GM23338 (cell line): ENCODE results near the gene VWC2. TPM values are rescaled to one million over a fixed set of nuclear protein-coding genes. Genes with fewer than 3 reads are reported as not detected.

Experiments
- ATAC-seq: fragments of 200-7000 bp; cut with Tn5 transposase; 3 replicates; pipeline ENCODE4 v1.9.1; 2020
- DNase-seq: peaks from one replicate; pipeline ENCODE4 v3.0.0-alpha.2; 2015; ENCODE audit warnings: low spot score
- H2AFZ ChIP-seq: fragments of 200-600 bp; sonication (generic); 2 replicates; pipeline ENCODE4 v1.8.0; 2016; ENCODE audit warnings: antibody characterized with exemption, mild to moderate bottlenecking, moderate library complexity
- H3F3A ChIP-seq: fragments of 200-600 bp; sonication (generic); replicated peaks from 2 replicates; pipeline ENCODE4 v1.8.0; 2017; ENCODE audit warnings: antibody characterized with exemption, mixed run types, low read depth
- H3K27ac ChIP-seq: fragments of 200-600 bp; sonication (generic); 2 replicates; pipeline ENCODE4 v1.6.1; 2016; ENCODE audit warnings: low read depth
- H3K27me3 ChIP-seq: fragments of 200-600 bp; sonication (generic); 2 replicates; pipeline ENCODE4 v1.8.0; 2016; ENCODE audit warnings: mild to moderate bottlenecking, mixed run types, moderate library complexity; ENCODE audit not compliant: insufficient read depth
- H3K36me3 ChIP-seq: fragments of 200-600 bp; sonication (generic); 2 replicates; pipeline ENCODE4 v1.8.0; 2016; ENCODE audit warnings: mild to moderate bottlenecking; ENCODE audit not compliant: insufficient read depth
- H3K4me1 ChIP-seq: fragments of 200-600 bp; sonication (generic); 2 replicates; pipeline ENCODE4 v1.8.0; 2016; ENCODE audit warnings: mild to moderate bottlenecking, moderate library complexity; ENCODE audit not compliant: insufficient read depth
- H3K4me2 ChIP-seq: fragments of 200-600 bp; sonication (generic); 2 replicates; pipeline ENCODE4 v1.7.1; 2017; ENCODE audit warnings: mixed run types
- H3K4me3 ChIP-seq: fragments of 200-600 bp; sonication (generic); 2 replicates; pipeline ENCODE4 v1.6.1; 2016; ENCODE audit warnings: mixed run types
- H3K79me2 ChIP-seq: fragments of 200-600 bp; sonication (generic); replicated peaks from 2 replicates; pipeline ENCODE4 v1.8.0; 2017; ENCODE audit warnings: mild to moderate bottlenecking; ENCODE audit not compliant: insufficient read depth
- H3K9me2 ChIP-seq: fragments of 200-600 bp; sonication (generic); 2 replicates; pipeline ENCODE4 v1.8.0; 2017; ENCODE audit not compliant: insufficient read depth
- H4K20me1 ChIP-seq: fragments of 200-600 bp; sonication (generic); replicated peaks from 2 replicates; pipeline ENCODE4 v1.8.0; 2017; ENCODE audit warnings: mild to moderate bottlenecking; ENCODE audit not compliant: insufficient read depth
- H3K27ac Mint-ChIP-seq: 2 replicates; pipeline ENCODE4 v1.8.0; 2020; ENCODE audit warnings: inconsistent platforms, mild to moderate bottlenecking, moderate library complexity, mixed read lengths
- H3K27me3 Mint-ChIP-seq: 3 replicates; pipeline ENCODE4 v1.8.0; 2022; ENCODE audit warnings: low read depth, mild to moderate bottlenecking, moderate library complexity, mixed read lengths, inconsistent platforms; ENCODE audit not compliant: insufficient read depth, poor library complexity
- H3K36me3 Mint-ChIP-seq: 3 replicates; pipeline ENCODE4 v1.8.0; 2021; ENCODE audit warnings: low read depth, mild to moderate bottlenecking, inconsistent platforms, moderate library complexity, mixed read lengths
- H3K4me1 Mint-ChIP-seq: 3 replicates; pipeline ENCODE4 v1.8.0; 2020; ENCODE audit warnings: mild to moderate bottlenecking, inconsistent platforms, mixed read lengths
- H3K4me3 Mint-ChIP-seq: 3 replicates; pipeline ENCODE4 v1.8.0; 2021; ENCODE audit warnings: moderate library complexity, mild to moderate bottlenecking, inconsistent platforms, mixed read lengths
- H3K9me3 Mint-ChIP-seq: 3 replicates; pipeline ENCODE4 v1.8.0; 2020; ENCODE audit warnings: moderate library complexity, mild to moderate bottlenecking, inconsistent platforms, mixed read lengths
- CREB1 ChIP-seq: fragments of 250-450 bp; sonication (Bioruptor Pico); IDR thresholded peaks from 2 replicates; pipeline ENCODE4 v1.5.0; 2020; ENCODE audit warnings: low read depth, mild to moderate bottlenecking, moderate library complexity
- EZH2 ChIP-seq: fragments of 200-600 bp; sonication (generic); IDR thresholded peaks from one replicate; pipeline ENCODE4 v1.8.0; 2017; ENCODE audit warnings: antibody characterized with exemption, mild to moderate bottlenecking, low read depth; ENCODE audit not compliant: unreplicated experiment
- EZH2phosphoT487 ChIP-seq: fragments of 200-600 bp; sonication (generic); IDR thresholded peaks from one replicate; pipeline ENCODE4 v1.8.1; 2018; ENCODE audit warnings: antibody characterized with exemption; ENCODE audit not compliant: unreplicated experiment
- JUNB ChIP-seq: IDR thresholded peaks from one replicate; pipeline ENCODE4 v1.6.1; 2016; ENCODE audit warnings: antibody characterized with exemption; ENCODE audit not compliant: unreplicated experiment
- NANOG ChIP-seq: IDR thresholded peaks from 2 replicates; pipeline ENCODE4 v1.6.1; 2016; ENCODE audit warnings: antibody characterized with exemption, borderline replicate concordance
- POLR2AphosphoS5 ChIP-seq: IDR thresholded peaks from 2 replicates; pipeline ENCODE4 v1.6.1; 2016; ENCODE audit warnings: antibody characterized with exemption, low read depth
- STAT1 ChIP-seq: IDR thresholded peaks from one replicate; pipeline ENCODE4 v1.6.1; 2016; ENCODE audit warnings: antibody characterized with exemption; ENCODE audit not compliant: unreplicated experiment
- ZNF114 ChIP-seq: fragments of 250-450 bp; sonication (Bioruptor Pico); IDR thresholded peaks from 2 replicates; pipeline ENCODE4 v1.5.0; 2020; ENCODE audit warnings: mild to moderate bottlenecking, moderate library complexity
- ZNF331 ChIP-seq: fragments of 250-450 bp; sonication (Bioruptor Pico); IDR thresholded peaks from 2 replicates; pipeline ENCODE4 v1.5.0; 2020; ENCODE audit warnings: low read depth, mild to moderate bottlenecking, moderate library complexity
- polyA plus RNA-seq: library from polyadenylated mRNA; unstranded; fragments of >200 nt; fragmentation: Nextera tagmentation; extraction: Ambion mirVana; gene quantifications from 2 replicates; pipeline ENCODE4 v1.2.1, GENCODE V29; 2016
- total RNA-seq: library from RNA; depleted of rRNA; stranded (reverse); fragments of >200 nt; shearing (Covaris generic); gene quantifications from 2 replicates; pipeline ENCODE4 v1.2.3, GENCODE V29; 2014
- TF ChIP-seq, protein P1 (sequence below): IDR thresholded peaks from one replicate; pipeline ENCODE4 v1.6.1; 2018; ENCODE audit warnings: antibody characterized with exemption; ENCODE audit not compliant: unreplicated experiment
- TF ChIP-seq, protein P2 (sequence below): IDR thresholded peaks from 2 replicates; pipeline ENCODE4 v1.6.1; 2016; ENCODE audit warnings: antibody characterized with exemption
- TF ChIP-seq, protein P3 (sequence below), 2 experiments: fragments of 200-600 bp in 1 of 2; sonication (generic) in 1 of 2; conservative IDR thresholded peaks; 2 replicates each; pipeline versions ENCODE4 v1.5.1 to v1.6.1; 2016 to 2017; ENCODE audit warnings: antibody characterized with exemption in 2 of 2, low read depth in 2 of 2, mild to moderate bottlenecking in 2 of 2, moderate library complexity in 1 of 2
- TF ChIP-seq, protein P4 (sequence below): fragments of 250-450 bp; sonication (Bioruptor Pico); IDR thresholded peaks from 2 replicates; pipeline ENCODE4 v1.5.0; 2020; ENCODE audit warnings: mild to moderate bottlenecking, moderate library complexity

The VWC2 gene
- total and polyA plus RNA-seq, 2 experiments from 2014 or later = 0.15 to 0.45 TPM

DNA sequence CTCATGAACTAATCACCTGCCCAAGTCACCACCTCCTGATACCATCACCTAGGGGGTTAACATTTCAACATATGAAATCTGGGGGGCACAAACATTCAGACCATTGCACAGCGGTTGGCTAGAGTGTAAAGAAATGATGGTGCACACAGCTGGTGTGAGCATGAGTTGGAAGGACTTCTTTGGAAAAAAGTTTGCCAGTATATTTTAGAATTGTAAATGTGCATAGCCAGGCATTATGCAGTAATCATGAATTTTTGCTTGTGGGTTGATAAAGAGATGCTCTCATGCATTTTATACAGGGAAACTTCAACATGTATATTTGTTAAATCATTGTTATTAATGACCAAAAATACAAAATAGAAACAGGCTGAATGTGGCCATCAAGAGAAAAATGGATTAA lies 100.0 kb downstream of the VWC2 start (continued):
- TF ChIP-seq, protein P1, sequence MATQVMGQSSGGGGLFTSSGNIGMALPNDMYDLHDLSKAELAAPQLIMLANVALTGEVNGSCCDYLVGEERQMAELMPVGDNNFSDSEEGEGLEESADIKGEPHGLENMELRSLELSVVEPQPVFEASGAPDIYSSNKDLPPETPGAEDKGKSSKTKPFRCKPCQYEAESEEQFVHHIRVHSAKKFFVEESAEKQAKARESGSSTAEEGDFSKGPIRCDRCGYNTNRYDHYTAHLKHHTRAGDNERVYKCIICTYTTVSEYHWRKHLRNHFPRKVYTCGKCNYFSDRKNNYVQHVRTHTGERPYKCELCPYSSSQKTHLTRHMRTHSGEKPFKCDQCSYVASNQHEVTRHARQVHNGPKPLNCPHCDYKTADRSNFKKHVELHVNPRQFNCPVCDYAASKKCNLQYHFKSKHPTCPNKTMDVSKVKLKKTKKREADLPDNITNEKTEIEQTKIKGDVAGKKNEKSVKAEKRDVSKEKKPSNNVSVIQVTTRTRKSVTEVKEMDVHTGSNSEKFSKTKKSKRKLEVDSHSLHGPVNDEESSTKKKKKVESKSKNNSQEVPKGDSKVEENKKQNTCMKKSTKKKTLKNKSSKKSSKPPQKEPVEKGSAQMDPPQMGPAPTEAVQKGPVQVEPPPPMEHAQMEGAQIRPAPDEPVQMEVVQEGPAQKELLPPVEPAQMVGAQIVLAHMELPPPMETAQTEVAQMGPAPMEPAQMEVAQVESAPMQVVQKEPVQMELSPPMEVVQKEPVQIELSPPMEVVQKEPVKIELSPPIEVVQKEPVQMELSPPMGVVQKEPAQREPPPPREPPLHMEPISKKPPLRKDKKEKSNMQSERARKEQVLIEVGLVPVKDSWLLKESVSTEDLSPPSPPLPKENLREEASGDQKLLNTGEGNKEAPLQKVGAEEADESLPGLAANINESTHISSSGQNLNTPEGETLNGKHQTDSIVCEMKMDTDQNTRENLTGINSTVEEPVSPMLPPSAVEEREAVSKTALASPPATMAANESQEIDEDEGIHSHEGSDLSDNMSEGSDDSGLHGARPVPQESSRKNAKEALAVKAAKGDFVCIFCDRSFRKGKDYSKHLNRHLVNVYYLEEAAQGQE = no peak
- TF ChIP-seq ZNF331 (CRISPR knock-in tag) (no peak), EZH2phosphoT487 (no peak), STAT1 (no peak), CREB1 (CRISPR knock-in tag) (no peak), NANOG (no peak), POLR2AphosphoS5 (no peak), EZH2 (no peak), JUNB (no peak)
- TF ChIP-seq, protein P2, sequence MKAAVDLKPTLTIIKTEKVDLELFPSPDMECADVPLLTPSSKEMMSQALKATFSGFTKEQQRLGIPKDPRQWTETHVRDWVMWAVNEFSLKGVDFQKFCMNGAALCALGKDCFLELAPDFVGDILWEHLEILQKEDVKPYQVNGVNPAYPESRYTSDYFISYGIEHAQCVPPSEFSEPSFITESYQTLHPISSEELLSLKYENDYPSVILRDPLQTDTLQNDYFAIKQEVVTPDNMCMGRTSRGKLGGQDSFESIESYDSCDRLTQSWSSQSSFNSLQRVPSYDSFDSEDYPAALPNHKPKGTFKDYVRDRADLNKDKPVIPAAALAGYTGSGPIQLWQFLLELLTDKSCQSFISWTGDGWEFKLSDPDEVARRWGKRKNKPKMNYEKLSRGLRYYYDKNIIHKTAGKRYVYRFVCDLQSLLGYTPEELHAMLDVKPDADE = no peak
- TF ChIP-seq, protein P3, sequence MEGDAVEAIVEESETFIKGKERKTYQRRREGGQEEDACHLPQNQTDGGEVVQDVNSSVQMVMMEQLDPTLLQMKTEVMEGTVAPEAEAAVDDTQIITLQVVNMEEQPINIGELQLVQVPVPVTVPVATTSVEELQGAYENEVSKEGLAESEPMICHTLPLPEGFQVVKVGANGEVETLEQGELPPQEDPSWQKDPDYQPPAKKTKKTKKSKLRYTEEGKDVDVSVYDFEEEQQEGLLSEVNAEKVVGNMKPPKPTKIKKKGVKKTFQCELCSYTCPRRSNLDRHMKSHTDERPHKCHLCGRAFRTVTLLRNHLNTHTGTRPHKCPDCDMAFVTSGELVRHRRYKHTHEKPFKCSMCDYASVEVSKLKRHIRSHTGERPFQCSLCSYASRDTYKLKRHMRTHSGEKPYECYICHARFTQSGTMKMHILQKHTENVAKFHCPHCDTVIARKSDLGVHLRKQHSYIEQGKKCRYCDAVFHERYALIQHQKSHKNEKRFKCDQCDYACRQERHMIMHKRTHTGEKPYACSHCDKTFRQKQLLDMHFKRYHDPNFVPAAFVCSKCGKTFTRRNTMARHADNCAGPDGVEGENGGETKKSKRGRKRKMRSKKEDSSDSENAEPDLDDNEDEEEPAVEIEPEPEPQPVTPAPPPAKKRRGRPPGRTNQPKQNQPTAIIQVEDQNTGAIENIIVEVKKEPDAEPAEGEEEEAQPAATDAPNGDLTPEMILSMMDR (conservative IDR thresholded peaks at IDR 0.05; ENCODE audit: low read depth in 2 of 2) = no peak

DNA sequence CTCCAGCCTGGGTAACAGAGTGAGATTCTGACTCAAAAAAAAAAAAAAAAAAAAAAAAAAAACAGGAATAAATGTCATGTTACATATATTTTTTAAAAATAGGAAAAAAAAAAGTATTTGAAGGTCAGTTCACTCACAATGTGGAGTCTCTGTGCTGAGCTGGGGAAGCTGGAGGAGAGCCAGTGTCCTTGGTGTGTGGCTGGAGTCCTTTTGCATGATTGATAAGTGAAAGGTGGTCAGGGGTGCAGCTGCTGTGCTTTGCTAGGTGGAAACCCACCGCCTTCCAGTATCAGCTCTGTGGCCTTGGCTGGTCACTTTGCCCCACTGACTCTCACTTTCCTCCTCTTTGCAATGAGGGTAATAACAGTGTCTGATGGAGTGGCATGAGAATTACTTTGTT lies 101.9 kb downstream of the VWC2 start:
- no peaks in the 10 kb centered on the region for H3K36me3 Mint-ChIP-seq
- Histone ChIP-seq H3K9me2 (no peaks in the 10 kb centered on the region), H4K20me1 (no peaks in the 10 kb centered on the region), H3K79me2 (no peaks in the 10 kb centered on the region), H3K27me3 (no peaks in the 10 kb centered on the region), H3K4me1 (no peaks in the 10 kb centered on the region), H3K4me2 (no peak overlapping the region), H3K4me3 (no peak overlapping the region), H3F3A (no peaks in the 10 kb centered on the region), H2AFZ (no peak overlapping the region), H3K27ac (no peak overlapping the region), H3K36me3 (no peaks in the 10 kb centered on the region)
- TF ChIP-seq NANOG (no peak), EZH2 (no peak), ZNF114 (CRISPR knock-in tag) (no peak), JUNB (no peak), STAT1 (no peak), EZH2phosphoT487 (no peak)
- TF ChIP-seq, protein P4, sequence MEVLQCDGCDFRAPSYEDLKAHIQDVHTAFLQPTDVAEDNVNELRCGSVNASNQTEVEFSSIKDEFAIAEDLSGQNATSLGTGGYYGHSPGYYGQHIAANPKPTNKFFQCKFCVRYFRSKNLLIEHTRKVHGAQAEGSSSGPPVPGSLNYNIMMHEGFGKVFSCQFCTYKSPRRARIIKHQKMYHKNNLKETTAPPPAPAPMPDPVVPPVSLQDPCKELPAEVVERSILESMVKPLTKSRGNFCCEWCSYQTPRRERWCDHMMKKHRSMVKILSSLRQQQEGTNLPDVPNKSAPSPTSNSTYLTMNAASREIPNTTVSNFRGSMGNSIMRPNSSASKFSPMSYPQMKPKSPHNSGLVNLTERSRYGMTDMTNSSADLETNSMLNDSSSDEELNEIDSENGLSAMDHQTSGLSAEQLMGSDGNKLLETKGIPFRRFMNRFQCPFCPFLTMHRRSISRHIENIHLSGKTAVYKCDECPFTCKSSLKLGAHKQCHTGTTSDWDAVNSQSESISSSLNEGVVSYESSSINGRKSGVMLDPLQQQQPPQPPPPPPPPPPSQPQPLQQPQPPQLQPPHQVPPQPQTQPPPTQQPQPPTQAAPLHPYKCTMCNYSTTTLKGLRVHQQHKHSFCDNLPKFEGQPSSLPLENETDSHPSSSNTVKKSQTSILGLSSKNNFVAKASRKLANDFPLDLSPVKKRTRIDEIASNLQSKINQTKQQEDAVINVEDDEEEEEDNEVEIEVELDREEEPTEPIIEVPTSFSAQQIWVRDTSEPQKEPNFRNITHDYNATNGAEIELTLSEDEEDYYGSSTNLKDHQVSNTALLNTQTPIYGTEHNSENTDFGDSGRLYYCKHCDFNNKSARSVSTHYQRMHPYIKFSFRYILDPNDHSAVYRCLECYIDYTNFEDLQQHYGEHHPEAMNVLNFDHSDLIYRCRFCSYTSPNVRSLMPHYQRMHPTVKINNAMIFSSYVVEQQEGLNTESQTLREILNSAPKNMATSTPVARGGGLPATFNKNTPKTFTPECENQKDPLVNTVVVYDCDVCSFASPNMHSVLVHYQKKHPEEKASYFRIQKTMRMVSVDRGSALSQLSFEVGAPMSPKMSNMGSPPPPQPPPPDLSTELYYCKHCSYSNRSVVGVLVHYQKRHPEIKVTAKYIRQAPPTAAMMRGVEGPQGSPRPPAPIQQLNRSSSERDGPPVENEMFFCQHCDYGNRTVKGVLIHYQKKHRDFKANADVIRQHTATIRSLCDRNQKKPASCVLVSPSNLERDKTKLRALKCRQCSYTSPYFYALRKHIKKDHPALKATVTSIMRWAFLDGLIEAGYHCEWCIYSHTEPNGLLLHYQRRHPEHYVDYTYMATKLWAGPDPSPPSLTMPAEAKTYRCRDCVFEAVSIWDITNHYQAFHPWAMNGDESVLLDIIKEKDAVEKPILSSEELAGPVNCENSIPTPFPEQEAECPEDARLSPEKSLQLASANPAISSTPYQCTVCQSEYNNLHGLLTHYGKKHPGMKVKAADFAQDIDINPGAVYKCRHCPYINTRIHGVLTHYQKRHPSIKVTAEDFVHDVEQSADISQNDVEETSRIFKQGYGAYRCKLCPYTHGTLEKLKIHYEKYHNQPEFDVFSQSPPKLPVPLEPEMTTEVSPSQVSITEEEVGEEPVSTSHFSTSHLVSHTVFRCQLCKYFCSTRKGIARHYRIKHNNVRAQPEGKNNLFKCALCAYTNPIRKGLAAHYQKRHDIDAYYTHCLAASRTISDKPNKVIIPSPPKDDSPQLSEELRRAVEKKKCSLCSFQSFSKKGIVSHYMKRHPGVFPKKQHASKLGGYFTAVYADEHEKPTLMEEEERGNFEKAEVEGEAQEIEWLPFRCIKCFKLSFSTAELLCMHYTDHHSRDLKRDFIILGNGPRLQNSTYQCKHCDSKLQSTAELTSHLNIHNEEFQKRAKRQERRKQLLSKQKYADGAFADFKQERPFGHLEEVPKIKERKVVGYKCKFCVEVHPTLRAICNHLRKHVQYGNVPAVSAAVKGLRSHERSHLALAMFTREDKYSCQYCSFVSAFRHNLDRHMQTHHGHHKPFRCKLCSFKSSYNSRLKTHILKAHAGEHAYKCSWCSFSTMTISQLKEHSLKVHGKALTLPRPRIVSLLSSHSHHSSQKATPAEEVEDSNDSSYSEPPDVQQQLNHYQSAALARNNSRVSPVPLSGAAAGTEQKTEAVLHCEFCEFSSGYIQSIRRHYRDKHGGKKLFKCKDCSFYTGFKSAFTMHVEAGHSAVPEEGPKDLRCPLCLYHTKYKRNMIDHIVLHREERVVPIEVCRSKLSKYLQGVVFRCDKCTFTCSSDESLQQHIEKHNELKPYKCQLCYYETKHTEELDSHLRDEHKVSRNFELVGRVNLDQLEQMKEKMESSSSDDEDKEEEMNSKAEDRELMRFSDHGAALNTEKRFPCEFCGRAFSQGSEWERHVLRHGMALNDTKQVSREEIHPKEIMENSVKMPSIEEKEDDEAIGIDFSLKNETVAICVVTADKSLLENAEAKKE (CRISPR knock-in tag) = no peak
- H3K4me3 Mint-ChIP-seq = no peak overlapping the region
- ATAC-seq (no peak), DNase-seq (no peak)
- peaks cover 4% of the 10 kb centered on the region; the same call in 1 of the 3 replicates for H3K4me1 Mint-ChIP-seq
- no peak overlapping the region for H3K27ac Mint-ChIP-seq
- H3K27me3 Mint-ChIP-seq = no peaks in the 10 kb centered on the region
- H3K9me3 Mint-ChIP-seq = no peaks in the 10 kb centered on the region
